GM18909 (cell line): ENCODE measurements around the gene SMAD3.
"Not testable (repeated sequence)": the region's sequence is repeated elsewhere in the genome, so short reads cannot be mapped to it uniquely, and the experiment has no call there.

Experiments
- ATAC-seq: cut with Tn5 transposase; IDR thresholded peaks from one replicate; pipeline ENCODE4 v1.9.1; 2021; ENCODE audit warnings: mild to moderate bottlenecking; ENCODE audit not compliant: unreplicated experiment, poor library complexity

SMAD3 gene

DNA sequence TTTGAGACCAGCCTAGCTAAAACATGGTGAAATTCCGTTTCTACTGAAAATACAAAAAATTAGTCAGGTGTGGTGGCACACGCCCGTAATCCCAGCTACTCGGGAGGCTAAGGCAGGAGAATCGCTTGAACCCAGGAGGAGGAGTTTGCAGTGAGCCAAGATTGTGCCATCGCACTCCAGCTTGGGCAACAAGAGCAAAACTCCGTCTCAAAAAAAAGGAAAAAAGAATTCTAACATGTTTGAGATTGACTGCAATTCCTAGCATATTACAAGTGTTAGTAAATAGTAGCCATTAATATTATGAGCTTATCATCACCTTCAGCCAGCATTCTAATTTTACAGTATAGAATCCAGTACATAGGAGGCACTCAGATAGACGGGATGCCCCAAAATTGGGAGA, 57.9 kb downstream of the SMAD3 start:
- ATAC-seq: not testable (repeated sequence)

DNA sequence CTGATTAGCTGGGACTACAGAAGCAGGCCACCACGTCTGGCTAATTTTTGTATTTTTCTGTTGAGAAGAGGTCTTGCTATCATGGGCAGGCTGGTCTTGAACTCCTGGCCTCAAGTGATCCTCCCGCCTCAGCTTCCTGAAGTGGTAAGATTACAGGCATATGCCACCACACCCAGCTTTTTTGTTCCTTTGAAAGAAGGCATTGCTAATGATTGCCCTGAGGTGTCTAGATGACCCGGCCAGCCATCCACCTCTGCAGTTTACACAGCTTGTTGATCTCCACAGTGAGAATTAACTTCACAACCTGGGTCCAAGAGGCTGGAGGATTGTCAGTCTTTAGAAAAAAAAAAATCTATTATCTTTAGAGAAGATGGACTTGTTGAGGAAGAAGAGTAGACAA, 58.7 kb downstream of the SMAD3 start:
- ATAC-seq: no peak

GRCh38 chr15:67124911-67125588, 59.6 kb downstream of the SMAD3 start:
- no peak for ATAC-seq

- ATAC-seq: no peak
These were observed 60.4 kb downstream of the SMAD3 start for GRCh38 chr15:67125589-67126502.

GRCh38 chr15:67126551-67127330, 61.3 kb downstream of the SMAD3 start:
- no peak for ATAC-seq

GRCh38 chr15:67127331-67127664, 61.9 kb downstream of the SMAD3 start:
- ATAC-seq: no peak

- no peak for ATAC-seq
These were observed 62.6 kb downstream of the SMAD3 start for GRCh38 chr15:67127965-67128364.

- no peak for ATAC-seq
These were observed 64.8 kb downstream of the SMAD3 start for GRCh38 chr15:67130166-67130565.

- ATAC-seq: no peak
These were observed 65.5 kb downstream of the SMAD3 start for GRCh38 chr15:67130673-67131601.

DNA sequence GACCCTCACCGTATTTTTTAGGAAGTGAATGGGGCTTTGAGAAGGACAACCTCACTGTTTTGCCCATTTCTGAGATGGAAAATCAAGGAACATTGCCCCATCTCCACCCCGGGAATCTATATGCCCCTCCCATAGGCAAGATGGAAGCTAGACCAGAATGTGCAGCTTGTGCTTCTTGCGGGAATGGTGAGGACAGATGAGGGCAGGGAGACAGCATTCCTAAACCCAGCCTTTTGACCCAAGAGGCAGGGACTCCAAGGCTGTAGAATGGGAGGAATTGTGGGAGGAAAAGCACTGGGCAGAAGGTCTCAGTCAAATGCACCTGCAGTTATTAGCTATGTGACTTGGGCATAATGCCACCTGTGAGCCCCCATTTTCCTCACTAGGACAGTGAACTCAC, 66.9 kb downstream of the SMAD3 start:
- ATAC-seq: no peak

- no peak for ATAC-seq
These were observed 67.6 kb downstream of the SMAD3 start for GRCh38 chr15:67133026-67133425.

GRCh38 chr15:67133738-67134066, 68.3 kb downstream of the SMAD3 start:
- no peak for ATAC-seq

- peak; percentile 73 for ATAC-seq
These were observed 68.9 kb downstream of the SMAD3 start for GRCh38 chr15:67134067-67134838.

- ATAC-seq: no peak
These were observed 69.6 kb downstream of the SMAD3 start for GRCh38 chr15:67134871-67135492.

- ATAC-seq: no peak
These were observed 70.1 kb downstream of the SMAD3 start for GRCh38 chr15:67135494-67135893.

- ATAC-seq: no peak
These were observed 71.4 kb downstream of the SMAD3 start for GRCh38 chr15:67136802-67137201.

DNA sequence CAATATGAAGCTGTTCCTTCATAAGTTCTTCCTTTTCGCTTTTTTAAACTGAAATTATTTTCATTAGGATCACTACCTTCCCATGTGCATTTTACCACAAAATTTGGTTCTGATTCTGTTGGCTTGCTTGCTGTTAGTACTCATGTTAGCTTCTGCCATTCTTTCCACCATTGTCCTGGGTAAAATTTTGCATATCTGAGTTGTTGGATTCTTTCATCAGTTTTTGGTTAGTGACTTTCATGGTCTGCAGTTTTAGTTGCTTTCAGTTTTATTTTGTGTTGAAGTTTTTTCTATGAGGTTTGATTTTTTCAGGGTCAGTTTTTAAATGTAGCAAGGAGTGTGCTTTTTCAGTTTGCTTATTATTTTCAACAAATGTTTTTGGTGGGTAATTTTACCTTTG, 71.9 kb downstream of the SMAD3 start:
- no peak for ATAC-seq

- ATAC-seq: no peak
These were observed 72.8 kb downstream of the SMAD3 start for GRCh38 chr15:67137951-67138848.
